Keratinocyte (primary cell): ENCODE measurements around the gene ZRANB1.

Experiments used
- CTCF ChIP-seq, 3 experiments: IDR thresholded peaks in 1 of 3; conservative IDR thresholded peaks in 1 of 3; optimal IDR thresholded peaks in 1 of 3; 2 replicates in 2 of 3; 3 replicates in 1 of 3; pipeline versions ENCODE3 to v1.5.1; 2011; ENCODE audit warnings: low read length in 3 of 3, mild to moderate bottlenecking in 3 of 3, moderate library complexity in 2 of 3, control low read depth in 1 of 3, inconsistent platforms in 1 of 3; ENCODE audit not compliant: insufficient read depth in 2 of 3; ENCODE audit errors: extremely low read depth in 1 of 3
- EZH2 ChIP-seq: IDR thresholded peaks from one replicate; pipeline ENCODE4 v1.6.1; 2012; ENCODE audit warnings: inconsistent platforms, mild to moderate bottlenecking, low read length, moderate library complexity

GRCh38 chr10:124916098-124916584 is 25.8 kb upstream of the ZRANB1 start:
- no peak for TF ChIP-seq CTCF (optimal IDR thresholded peaks at IDR 0.05 in 1 of 3, IDR thresholded peaks at IDR 0.05 in 1 of 3, conservative IDR thresholded peaks at IDR 0.05 in 1 of 3; ENCODE audit: extremely low read depth in 1 of 3, insufficient read depth in 2 of 3, low read length in 3 of 3)
- TF ChIP-seq EZH2 = no peak
